WTC11 (cell line): Measurements from ENCODE around the gene CDCA8. TPM values are rescaled to one million over a fixed set of nuclear protein-coding genes. Genes with fewer than 3 reads are reported as not detected.
A peak's percentile ranks its signal among the peaks of the same experiment; 100 is the strongest.

Experiments used
- ATAC-seq: fragments of 200-7000 bp; cut with Tn5 transposase; 2 replicates; pipeline ENCODE4 v1.10.0; 2021; ENCODE audit warnings: mild to moderate bottlenecking, moderate library complexity
- CTCF ChIA-PET: fragments of 300-600 bp; sonication (Branson Sonifier 250); formaldehyde crosslinking; loops from one replicate; lab custom pipeline; 2021; ENCODE audit warnings: antibody characterized with exemption; lab: Charles Lee
- POLR2A ChIA-PET: fragments of 350-600 bp; sonication (Branson Sonifier 250); formaldehyde crosslinking; loops from one replicate; lab custom pipeline; 2021; ENCODE audit warnings: antibody characterized with exemption; lab: Charles Lee
- DNase-seq: peaks from one replicate; pipeline ENCODE4 v3.0.0; 2021; ENCODE audit warnings: low spot score
- H3K27ac Mint-ChIP-seq: 2 replicates; pipeline ENCODE4 v1.8.0; 2021; ENCODE audit warnings: mixed read lengths
- H3K27me3 Mint-ChIP-seq: 2 replicates; pipeline ENCODE4 v1.8.0; 2021; ENCODE audit warnings: low read depth, mild to moderate bottlenecking, moderate library complexity, mixed read lengths
- H3K36me3 Mint-ChIP-seq: 2 replicates; pipeline ENCODE4 v1.8.0; 2021; ENCODE audit warnings: mixed read lengths
- H3K4me1 Mint-ChIP-seq: 2 replicates; pipeline ENCODE4 v1.8.0; 2022; ENCODE audit warnings: mixed read lengths
- H3K4me3 Mint-ChIP-seq: 2 replicates; pipeline ENCODE4 v1.8.0; 2021; ENCODE audit warnings: mild to moderate bottlenecking, moderate library complexity, mixed read lengths
- H3K9me3 Mint-ChIP-seq: 2 replicates; pipeline ENCODE4 v1.8.0; 2021; ENCODE audit warnings: mixed read lengths
- ATF1 ChIP-seq: sonication (generic); formaldehyde crosslinking; IDR thresholded peaks from 2 replicates; pipeline ENCODE4 v1.8.1; 2023; ENCODE audit warnings: mild to moderate bottlenecking, moderate library complexity, missing genetic modification reagents
- CREB1 ChIP-seq: sonication (generic); formaldehyde crosslinking; IDR thresholded peaks from 2 replicates; pipeline ENCODE4 v1.8.0; 2023; ENCODE audit warnings: mild to moderate bottlenecking, missing genetic modification reagents
- FOXP1 ChIP-seq: sonication (generic); formaldehyde crosslinking; IDR thresholded peaks from 2 replicates; pipeline ENCODE4 v1.8.0; 2022; ENCODE audit warnings: missing genetic modification reagents, mild to moderate bottlenecking, moderate library complexity, borderline replicate concordance
- HMGA2 ChIP-seq: fragments of 250-450 bp; sonication (Bioruptor Pico); IDR thresholded peaks from 2 replicates; pipeline ENCODE4 v1.4.0; 2021; ENCODE audit warnings: mild to moderate bottlenecking, moderate library complexity
- IRF2 ChIP-seq: sonication (generic); formaldehyde crosslinking; IDR thresholded peaks from 2 replicates; pipeline ENCODE4 v1.8.0; 2022; ENCODE audit warnings: low read depth, missing genetic modification reagents, borderline replicate concordance
- NFATC4 ChIP-seq: fragments of 250-450 bp; sonication (Bioruptor Pico); IDR thresholded peaks from 2 replicates; pipeline ENCODE4 v1.9.0; 2021; ENCODE audit warnings: mild to moderate bottlenecking
- NR2C2 ChIP-seq: sonication (generic); formaldehyde crosslinking; IDR thresholded peaks from 2 replicates; pipeline ENCODE4 v1.8.0; 2022; ENCODE audit warnings: mild to moderate bottlenecking, missing genetic modification reagents
- OVOL2 ChIP-seq: fragments of 250-450 bp; sonication (Bioruptor Pico); IDR thresholded peaks from 2 replicates; pipeline ENCODE4 v1.9.0; 2021; ENCODE audit warnings: mild to moderate bottlenecking, borderline replicate concordance
- PRRX2 ChIP-seq: fragments of 250-450 bp; sonication (Bioruptor Pico); IDR thresholded peaks from 2 replicates; pipeline ENCODE4 v1.8.0; 2021; ENCODE audit warnings: mild to moderate bottlenecking
- SMAD3 ChIP-seq: sonication (generic); formaldehyde crosslinking; IDR thresholded peaks from 2 replicates; pipeline ENCODE4 v1.8.0; 2022; ENCODE audit warnings: missing genetic modification reagents, mild to moderate bottlenecking, borderline replicate concordance
- SMAD4 ChIP-seq: sonication (generic); formaldehyde crosslinking; IDR thresholded peaks from 2 replicates; pipeline ENCODE4 v1.8.0; 2022; ENCODE audit warnings: mild to moderate bottlenecking, missing genetic modification reagents
- ZNF121 ChIP-seq: sonication (generic); formaldehyde crosslinking; IDR thresholded peaks from 2 replicates; pipeline ENCODE4 v1.8.0; 2023; ENCODE audit warnings: missing genetic modification reagents
- ZNF396 ChIP-seq: fragments of 250-450 bp; sonication (Bioruptor Pico); IDR thresholded peaks from 2 replicates; pipeline ENCODE4 v1.8.0; 2021; ENCODE audit warnings: mild to moderate bottlenecking, moderate library complexity, borderline replicate concordance
- ZNF671 ChIP-seq: fragments of 250-450 bp; sonication (Bioruptor Pico); IDR thresholded peaks from 2 replicates; pipeline ENCODE4 v1.8.0; 2021; ENCODE audit warnings: mild to moderate bottlenecking
- total RNA-seq: library from RNA; stranded (reverse); gene quantifications from 3 replicates; pipeline ENCODE4 v1.2.3, GENCODE V29; 2021
- TF ChIP-seq, protein P1 (sequence below): sonication (generic); formaldehyde crosslinking; IDR thresholded peaks from 2 replicates; pipeline ENCODE4 v1.8.0; 2023; ENCODE audit warnings: missing genetic modification reagents
- TF ChIP-seq, protein P2 (sequence below): sonication (generic); formaldehyde crosslinking; IDR thresholded peaks from 2 replicates; pipeline ENCODE4 v1.8.0; 2022; ENCODE audit warnings: missing genetic modification reagents
- TF ChIP-seq, protein P3 (sequence below): sonication (generic); formaldehyde crosslinking; IDR thresholded peaks from 2 replicates; pipeline ENCODE4 v1.8.0; 2023; ENCODE audit warnings: mild to moderate bottlenecking, missing genetic modification reagents
- TF ChIP-seq, protein P4 (sequence below): sonication (generic); formaldehyde crosslinking; conservative IDR thresholded peaks from 2 replicates; pipeline ENCODE4 v1.8.1; 2022; ENCODE audit warnings: mild to moderate bottlenecking, missing genetic modification reagents
- TF ChIP-seq, protein P5 (sequence below): sonication (generic); formaldehyde crosslinking; IDR thresholded peaks from 2 replicates; pipeline ENCODE4 v1.8.0; 2022; ENCODE audit warnings: mild to moderate bottlenecking, missing genetic modification reagents

CDCA8 gene
- total RNA-seq, 1 experiment from 2014 or later: 47.7 TPM

DNA sequence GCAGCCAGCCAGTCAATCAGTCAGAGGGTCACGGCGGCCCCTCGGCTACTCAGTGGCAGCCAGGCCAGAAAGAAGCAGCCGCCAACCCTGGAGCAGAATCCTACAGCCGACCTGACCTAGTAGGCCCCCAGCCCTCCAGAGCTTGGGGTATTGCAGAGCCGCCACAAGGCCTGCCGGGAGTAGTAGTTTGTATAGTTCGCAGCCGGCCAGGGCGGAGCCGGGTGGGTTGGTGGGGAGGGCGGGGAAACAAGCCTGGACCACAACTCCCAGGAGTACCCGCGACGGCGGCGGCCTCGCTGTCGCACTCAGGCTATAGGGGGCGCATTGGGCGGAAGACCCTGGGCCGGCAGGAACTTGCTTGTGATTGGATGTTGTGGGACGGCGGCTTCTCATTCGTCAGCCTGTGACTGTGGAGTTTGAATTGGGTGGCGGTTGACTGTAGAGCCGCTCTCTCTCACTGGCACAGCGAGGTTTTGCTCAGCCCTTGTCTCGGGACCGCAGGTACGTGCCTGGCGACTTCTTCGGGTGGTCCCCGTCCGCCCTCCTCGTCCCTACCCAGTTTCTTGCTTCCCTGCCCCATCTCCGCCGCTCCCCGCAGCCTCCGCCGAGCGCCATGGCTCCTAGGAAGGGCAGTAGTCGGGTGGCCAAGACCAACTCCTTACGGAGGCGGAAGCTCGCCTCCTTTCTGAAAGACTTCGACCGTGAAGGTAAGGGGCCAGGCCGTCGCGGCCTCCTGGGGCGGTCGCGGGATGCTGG is at the start of gene CDCA8 (continued):
- no peak for TF ChIP-seq ZNF396 (CRISPR knock-in tag)
- no peak for TF ChIP-seq NR2C2 (CRISPR knock-in tag)
- TF ChIP-seq FOXP1 (CRISPR knock-in tag): peak; percentile 79; the same call in 1 of the 2 replicates
- no peak for TF ChIP-seq SMAD4 (CRISPR knock-in tag)
- no peak for TF ChIP-seq ZNF121 (CRISPR knock-in tag)
- TF ChIP-seq ZNF671 (CRISPR knock-in tag): no peak
- TF ChIP-seq, protein P1, sequence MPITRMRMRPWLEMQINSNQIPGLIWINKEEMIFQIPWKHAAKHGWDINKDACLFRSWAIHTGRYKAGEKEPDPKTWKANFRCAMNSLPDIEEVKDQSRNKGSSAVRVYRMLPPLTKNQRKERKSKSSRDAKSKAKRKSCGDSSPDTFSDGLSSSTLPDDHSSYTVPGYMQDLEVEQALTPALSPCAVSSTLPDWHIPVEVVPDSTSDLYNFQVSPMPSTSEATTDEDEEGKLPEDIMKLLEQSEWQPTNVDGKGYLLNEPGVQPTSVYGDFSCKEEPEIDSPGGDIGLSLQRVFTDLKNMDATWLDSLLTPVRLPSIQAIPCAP (CRISPR knock-in tag): peak; percentile 74
- TF ChIP-seq, protein P2, sequence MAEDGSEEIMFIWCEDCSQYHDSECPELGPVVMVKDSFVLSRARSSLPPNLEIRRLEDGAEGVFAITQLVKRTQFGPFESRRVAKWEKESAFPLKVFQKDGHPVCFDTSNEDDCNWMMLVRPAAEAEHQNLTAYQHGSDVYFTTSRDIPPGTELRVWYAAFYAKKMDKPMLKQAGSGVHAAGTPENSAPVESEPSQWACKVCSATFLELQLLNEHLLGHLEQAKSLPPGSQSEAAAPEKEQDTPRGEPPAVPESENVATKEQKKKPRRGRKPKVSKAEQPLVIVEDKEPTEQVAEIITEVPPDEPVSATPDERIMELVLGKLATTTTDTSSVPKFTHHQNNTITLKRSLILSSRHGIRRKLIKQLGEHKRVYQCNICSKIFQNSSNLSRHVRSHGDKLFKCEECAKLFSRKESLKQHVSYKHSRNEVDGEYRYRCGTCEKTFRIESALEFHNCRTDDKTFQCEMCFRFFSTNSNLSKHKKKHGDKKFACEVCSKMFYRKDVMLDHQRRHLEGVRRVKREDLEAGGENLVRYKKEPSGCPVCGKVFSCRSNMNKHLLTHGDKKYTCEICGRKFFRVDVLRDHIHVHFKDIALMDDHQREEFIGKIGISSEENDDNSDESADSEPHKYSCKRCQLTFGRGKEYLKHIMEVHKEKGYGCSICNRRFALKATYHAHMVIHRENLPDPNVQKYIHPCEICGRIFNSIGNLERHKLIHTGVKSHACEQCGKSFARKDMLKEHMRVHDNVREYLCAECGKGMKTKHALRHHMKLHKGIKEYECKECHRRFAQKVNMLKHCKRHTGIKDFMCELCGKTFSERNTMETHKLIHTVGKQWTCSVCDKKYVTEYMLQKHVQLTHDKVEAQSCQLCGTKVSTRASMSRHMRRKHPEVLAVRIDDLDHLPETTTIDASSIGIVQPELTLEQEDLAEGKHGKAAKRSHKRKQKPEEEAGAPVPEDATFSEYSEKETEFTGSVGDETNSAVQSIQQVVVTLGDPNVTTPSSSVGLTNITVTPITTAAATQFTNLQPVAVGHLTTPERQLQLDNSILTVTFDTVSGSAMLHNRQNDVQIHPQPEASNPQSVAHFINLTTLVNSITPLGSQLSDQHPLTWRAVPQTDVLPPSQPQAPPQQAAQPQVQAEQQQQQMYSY (CRISPR knock-in tag): no peak
- TF ChIP-seq PRRX2 (CRISPR knock-in tag): no peak
- TF ChIP-seq, protein P3, sequence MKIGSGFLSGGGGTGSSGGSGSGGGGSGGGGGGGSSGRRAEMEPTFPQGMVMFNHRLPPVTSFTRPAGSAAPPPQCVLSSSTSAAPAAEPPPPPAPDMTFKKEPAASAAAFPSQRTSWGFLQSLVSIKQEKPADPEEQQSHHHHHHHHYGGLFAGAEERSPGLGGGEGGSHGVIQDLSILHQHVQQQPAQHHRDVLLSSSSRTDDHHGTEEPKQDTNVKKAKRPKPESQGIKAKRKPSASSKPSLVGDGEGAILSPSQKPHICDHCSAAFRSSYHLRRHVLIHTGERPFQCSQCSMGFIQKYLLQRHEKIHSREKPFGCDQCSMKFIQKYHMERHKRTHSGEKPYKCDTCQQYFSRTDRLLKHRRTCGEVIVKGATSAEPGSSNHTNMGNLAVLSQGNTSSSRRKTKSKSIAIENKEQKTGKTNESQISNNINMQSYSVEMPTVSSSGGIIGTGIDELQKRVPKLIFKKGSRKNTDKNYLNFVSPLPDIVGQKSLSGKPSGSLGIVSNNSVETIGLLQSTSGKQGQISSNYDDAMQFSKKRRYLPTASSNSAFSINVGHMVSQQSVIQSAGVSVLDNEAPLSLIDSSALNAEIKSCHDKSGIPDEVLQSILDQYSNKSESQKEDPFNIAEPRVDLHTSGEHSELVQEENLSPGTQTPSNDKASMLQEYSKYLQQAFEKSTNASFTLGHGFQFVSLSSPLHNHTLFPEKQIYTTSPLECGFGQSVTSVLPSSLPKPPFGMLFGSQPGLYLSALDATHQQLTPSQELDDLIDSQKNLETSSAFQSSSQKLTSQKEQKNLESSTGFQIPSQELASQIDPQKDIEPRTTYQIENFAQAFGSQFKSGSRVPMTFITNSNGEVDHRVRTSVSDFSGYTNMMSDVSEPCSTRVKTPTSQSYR: no peak
- no peak for TF ChIP-seq SMAD3
- TF ChIP-seq CREB1: no peak
- TF ChIP-seq OVOL2 (CRISPR knock-in tag): no peak
- TF ChIP-seq IRF2 (CRISPR knock-in tag): no peak
- TF ChIP-seq, protein P4, sequence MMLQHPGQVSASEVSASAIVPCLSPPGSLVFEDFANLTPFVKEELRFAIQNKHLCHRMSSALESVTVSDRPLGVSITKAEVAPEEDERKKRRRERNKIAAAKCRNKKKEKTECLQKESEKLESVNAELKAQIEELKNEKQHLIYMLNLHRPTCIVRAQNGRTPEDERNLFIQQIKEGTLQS (CRISPR knock-in tag): no peak
- TF ChIP-seq NFATC4: no peak
- no peak for TF ChIP-seq ATF1 (CRISPR knock-in tag)
- TF ChIP-seq, all 79 proteins: peak for 18

DNA sequence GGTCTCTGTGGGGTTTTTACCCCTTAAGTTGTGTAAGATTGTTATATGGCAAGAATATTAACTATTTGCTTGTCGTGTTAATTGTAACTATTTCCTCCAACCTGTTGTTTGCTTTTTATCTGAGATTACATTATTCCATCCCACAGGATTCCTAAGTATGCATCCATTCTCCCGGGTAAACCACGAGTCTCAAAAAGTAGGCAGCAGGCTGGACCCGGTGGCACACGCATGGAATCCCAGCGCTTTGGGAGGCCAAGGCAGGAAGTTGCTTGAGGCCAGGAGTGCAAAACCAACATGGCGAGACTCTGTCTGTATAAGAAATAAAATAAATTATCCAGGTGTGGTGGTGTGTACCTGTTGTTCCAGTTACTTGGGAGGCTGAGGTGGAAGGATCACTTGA is 45.0 kb upstream of the CDCA8 start:
- Mint-ChIP-seq H3K36me3 (no peaks in the 10 kb centered on the region), H3K9me3 (no peaks in the 10 kb centered on the region), H3K4me1 (no peaks in the 10 kb centered on the region), H3K4me3 (no peak overlapping the region), H3K27ac (no peak overlapping the region), H3K27me3 (peaks cover 6% of the 10 kb centered on the region)
- ChIA-PET POLR2A (no interaction called here), CTCF (no interaction called here)
- TF ChIP-seq, protein P5, sequence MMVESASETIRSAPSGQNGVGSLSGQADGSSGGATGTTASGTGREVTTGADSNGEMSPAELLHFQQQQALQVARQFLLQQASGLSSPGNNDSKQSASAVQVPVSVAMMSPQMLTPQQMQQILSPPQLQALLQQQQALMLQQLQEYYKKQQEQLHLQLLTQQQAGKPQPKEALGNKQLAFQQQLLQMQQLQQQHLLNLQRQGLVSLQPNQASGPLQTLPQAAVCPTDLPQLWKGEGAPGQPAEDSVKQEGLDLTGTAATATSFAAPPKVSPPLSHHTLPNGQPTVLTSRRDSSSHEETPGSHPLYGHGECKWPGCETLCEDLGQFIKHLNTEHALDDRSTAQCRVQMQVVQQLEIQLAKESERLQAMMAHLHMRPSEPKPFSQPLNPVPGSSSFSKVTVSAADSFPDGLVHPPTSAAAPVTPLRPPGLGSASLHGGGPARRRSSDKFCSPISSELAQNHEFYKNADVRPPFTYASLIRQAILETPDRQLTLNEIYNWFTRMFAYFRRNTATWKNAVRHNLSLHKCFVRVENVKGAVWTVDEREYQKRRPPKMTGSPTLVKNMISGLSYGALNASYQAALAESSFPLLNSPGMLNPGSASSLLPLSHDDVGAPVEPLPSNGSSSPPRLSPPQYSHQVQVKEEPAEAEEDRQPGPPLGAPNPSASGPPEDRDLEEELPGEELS: no peak
- TF ChIP-seq HMGA2 (CRISPR knock-in tag): 0 out of 2 replicates have a peak, but pooled peaks have one; percentile 3
- ATAC-seq (no peak), DNase-seq (no peak)
